ENCODE measurements around the gene AUNIP. TPM values are rescaled to one million over a fixed set of nuclear protein-coding genes. Genes with fewer than 3 reads are reported as not detected.

Gene AUNIP
- total and polyA plus RNA-seq, 2 experiments from 2014 or later: 20.9 to 21.9 TPM

GRCh38 chr1:25811384-25812082 lies 47.7 kb downstream of the AUNIP start:
- Histone ChIP-seq H3K27ac (ENCODE audit: low read depth) (no peak overlapping the region), H2AFZ (no peak overlapping the region)
- H3K4me1 Mint-ChIP-seq: no peaks in the 10 kb centered on the region

More at GRCh38 chr1:25811384-25812082, 47.7 kb downstream of the AUNIP start:
- TF ChIP-seq, protein P1, sequence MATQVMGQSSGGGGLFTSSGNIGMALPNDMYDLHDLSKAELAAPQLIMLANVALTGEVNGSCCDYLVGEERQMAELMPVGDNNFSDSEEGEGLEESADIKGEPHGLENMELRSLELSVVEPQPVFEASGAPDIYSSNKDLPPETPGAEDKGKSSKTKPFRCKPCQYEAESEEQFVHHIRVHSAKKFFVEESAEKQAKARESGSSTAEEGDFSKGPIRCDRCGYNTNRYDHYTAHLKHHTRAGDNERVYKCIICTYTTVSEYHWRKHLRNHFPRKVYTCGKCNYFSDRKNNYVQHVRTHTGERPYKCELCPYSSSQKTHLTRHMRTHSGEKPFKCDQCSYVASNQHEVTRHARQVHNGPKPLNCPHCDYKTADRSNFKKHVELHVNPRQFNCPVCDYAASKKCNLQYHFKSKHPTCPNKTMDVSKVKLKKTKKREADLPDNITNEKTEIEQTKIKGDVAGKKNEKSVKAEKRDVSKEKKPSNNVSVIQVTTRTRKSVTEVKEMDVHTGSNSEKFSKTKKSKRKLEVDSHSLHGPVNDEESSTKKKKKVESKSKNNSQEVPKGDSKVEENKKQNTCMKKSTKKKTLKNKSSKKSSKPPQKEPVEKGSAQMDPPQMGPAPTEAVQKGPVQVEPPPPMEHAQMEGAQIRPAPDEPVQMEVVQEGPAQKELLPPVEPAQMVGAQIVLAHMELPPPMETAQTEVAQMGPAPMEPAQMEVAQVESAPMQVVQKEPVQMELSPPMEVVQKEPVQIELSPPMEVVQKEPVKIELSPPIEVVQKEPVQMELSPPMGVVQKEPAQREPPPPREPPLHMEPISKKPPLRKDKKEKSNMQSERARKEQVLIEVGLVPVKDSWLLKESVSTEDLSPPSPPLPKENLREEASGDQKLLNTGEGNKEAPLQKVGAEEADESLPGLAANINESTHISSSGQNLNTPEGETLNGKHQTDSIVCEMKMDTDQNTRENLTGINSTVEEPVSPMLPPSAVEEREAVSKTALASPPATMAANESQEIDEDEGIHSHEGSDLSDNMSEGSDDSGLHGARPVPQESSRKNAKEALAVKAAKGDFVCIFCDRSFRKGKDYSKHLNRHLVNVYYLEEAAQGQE (IDR thresholded peaks at IDR 0.05; ENCODE audit: unreplicated experiment): no peak
- no peak for TF ChIP-seq CREB1 (CRISPR knock-in tag; IDR thresholded peaks at IDR 0.05; ENCODE audit: low read depth)
- no peak for TF ChIP-seq NANOG (IDR thresholded peaks at IDR 0.05; ENCODE audit: borderline replicate concordance)
- TF ChIP-seq, protein P2, sequence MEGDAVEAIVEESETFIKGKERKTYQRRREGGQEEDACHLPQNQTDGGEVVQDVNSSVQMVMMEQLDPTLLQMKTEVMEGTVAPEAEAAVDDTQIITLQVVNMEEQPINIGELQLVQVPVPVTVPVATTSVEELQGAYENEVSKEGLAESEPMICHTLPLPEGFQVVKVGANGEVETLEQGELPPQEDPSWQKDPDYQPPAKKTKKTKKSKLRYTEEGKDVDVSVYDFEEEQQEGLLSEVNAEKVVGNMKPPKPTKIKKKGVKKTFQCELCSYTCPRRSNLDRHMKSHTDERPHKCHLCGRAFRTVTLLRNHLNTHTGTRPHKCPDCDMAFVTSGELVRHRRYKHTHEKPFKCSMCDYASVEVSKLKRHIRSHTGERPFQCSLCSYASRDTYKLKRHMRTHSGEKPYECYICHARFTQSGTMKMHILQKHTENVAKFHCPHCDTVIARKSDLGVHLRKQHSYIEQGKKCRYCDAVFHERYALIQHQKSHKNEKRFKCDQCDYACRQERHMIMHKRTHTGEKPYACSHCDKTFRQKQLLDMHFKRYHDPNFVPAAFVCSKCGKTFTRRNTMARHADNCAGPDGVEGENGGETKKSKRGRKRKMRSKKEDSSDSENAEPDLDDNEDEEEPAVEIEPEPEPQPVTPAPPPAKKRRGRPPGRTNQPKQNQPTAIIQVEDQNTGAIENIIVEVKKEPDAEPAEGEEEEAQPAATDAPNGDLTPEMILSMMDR (conservative IDR thresholded peaks at IDR 0.05; ENCODE audit: low read depth in 2 of 2): no peak
- no peak for TF ChIP-seq EZH2phosphoT487 (IDR thresholded peaks at IDR 0.05; ENCODE audit: unreplicated experiment)
- TF ChIP-seq POLR2AphosphoS5 (IDR thresholded peaks at IDR 0.05; ENCODE audit: low read depth): no peak
- TF ChIP-seq, protein P3, sequence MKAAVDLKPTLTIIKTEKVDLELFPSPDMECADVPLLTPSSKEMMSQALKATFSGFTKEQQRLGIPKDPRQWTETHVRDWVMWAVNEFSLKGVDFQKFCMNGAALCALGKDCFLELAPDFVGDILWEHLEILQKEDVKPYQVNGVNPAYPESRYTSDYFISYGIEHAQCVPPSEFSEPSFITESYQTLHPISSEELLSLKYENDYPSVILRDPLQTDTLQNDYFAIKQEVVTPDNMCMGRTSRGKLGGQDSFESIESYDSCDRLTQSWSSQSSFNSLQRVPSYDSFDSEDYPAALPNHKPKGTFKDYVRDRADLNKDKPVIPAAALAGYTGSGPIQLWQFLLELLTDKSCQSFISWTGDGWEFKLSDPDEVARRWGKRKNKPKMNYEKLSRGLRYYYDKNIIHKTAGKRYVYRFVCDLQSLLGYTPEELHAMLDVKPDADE (IDR thresholded peaks at IDR 0.05): no peak
- TF ChIP-seq JUNB (IDR thresholded peaks at IDR 0.05; ENCODE audit: unreplicated experiment): no peak
- no peak for TF ChIP-seq EZH2 (IDR thresholded peaks at IDR 0.05; ENCODE audit: low read depth, unreplicated experiment)
- no peak for TF ChIP-seq ZNF114 (CRISPR knock-in tag; IDR thresholded peaks at IDR 0.05)
- TF ChIP-seq ZNF462 (CRISPR knock-in tag; IDR thresholded peaks at IDR 0.05): no peak
- no peak for TF ChIP-seq STAT1 (IDR thresholded peaks at IDR 0.05; ENCODE audit: unreplicated experiment)
- no peak for TF ChIP-seq ZNF331 (CRISPR knock-in tag; IDR thresholded peaks at IDR 0.05; ENCODE audit: low read depth)
- Histone ChIP-seq H3K4me3 (no peak overlapping the region), H4K20me1 (replicated peaks; ENCODE audit: insufficient read depth) (no peaks in the 10 kb centered on the region), H3K79me2 (replicated peaks; ENCODE audit: insufficient read depth) (no peaks in the 10 kb centered on the region), H3K27me3 (ENCODE audit: insufficient read depth) (no peaks in the 10 kb centered on the region), H3K4me1 (ENCODE audit: insufficient read depth) (no peaks in the 10 kb centered on the region; the same call in 1 of the 2 replicates), H3K36me3 (ENCODE audit: insufficient read depth) (no peaks in the 10 kb centered on the region), H3K9me2 (ENCODE audit: insufficient read depth) (no peaks in the 10 kb centered on the region), H3F3A (replicated peaks; ENCODE audit: low read depth) (no peaks in the 10 kb centered on the region; the same call in 1 of the 2 replicates), H3K4me2 (no peak overlapping the region)
- Mint-ChIP-seq H3K27me3 (ENCODE audit: insufficient read depth, low read depth, poor library complexity) (peaks cover 18% of the 10 kb centered on the region), H3K27ac (no peak overlapping the region), H3K36me3 (ENCODE audit: low read depth) (peaks cover 15% of the 10 kb centered on the region), H3K9me3 (no peaks in the 10 kb centered on the region), H3K4me3 (no peak overlapping the region)
- DNase-seq (ENCODE audit: low spot score) (no peak), ATAC-seq (no peak)

Measured in GM23338 (cell line).